ENCODE measurements around the gene AGBL1.
"Not testable (repeated sequence)": the region's sequence is repeated elsewhere in the genome, so short reads cannot be mapped to it uniquely, and the experiment has no call there.

Gene AGBL1

GRCh38 chr15:86849136-86849535, 769.5 kb downstream of the AGBL1 start:
- DNase-seq = no peak

GRCh38 chr15:86849558-86850285, 770.1 kb downstream of the AGBL1 start:
- no peak for DNase-seq

- no peak for DNase-seq
Measured at GRCh38 chr15:86850939-86851338, 771.3 kb downstream of the AGBL1 start.

- DNase-seq = no peak
Measured at GRCh38 chr15:86852741-86853140, 773.1 kb downstream of the AGBL1 start.

- DNase-seq = peak; percentile 56
Measured at GRCh38 chr15:86854176-86854575, 774.5 kb downstream of the AGBL1 start.

GRCh38 chr15:86855307-86856291, 775.9 kb downstream of the AGBL1 start:
- no peak for DNase-seq

- DNase-seq = no peak
Measured at GRCh38 chr15:86857701-86858100, 778.0 kb downstream of the AGBL1 start.

- DNase-seq = no peak
Measured at GRCh38 chr15:86863226-86863915, 783.7 kb downstream of the AGBL1 start.

- no peak for DNase-seq
Measured at GRCh38 chr15:86865920-86866319, 786.2 kb downstream of the AGBL1 start.

- DNase-seq = no peak
Measured at GRCh38 chr15:86870846-86871245, 791.2 kb downstream of the AGBL1 start.

- no peak for DNase-seq
Measured at GRCh38 chr15:86871964-86872363, 792.3 kb downstream of the AGBL1 start.

- no peak for DNase-seq
Measured at GRCh38 chr15:86872782-86873181, 793.1 kb downstream of the AGBL1 start.

- DNase-seq = no peak
Measured at GRCh38 chr15:86875067-86875466, 795.4 kb downstream of the AGBL1 start.

GRCh38 chr15:86876387-86876944, 796.8 kb downstream of the AGBL1 start:
- DNase-seq = no peak

GRCh38 chr15:86877171-86877631, 797.5 kb downstream of the AGBL1 start:
- DNase-seq = no peak

- not testable (repeated sequence) for DNase-seq
Measured at GRCh38 chr15:86878844-86879243, 799.2 kb downstream of the AGBL1 start.

- no peak for DNase-seq
Measured at GRCh38 chr15:86879250-86880229, 799.9 kb downstream of the AGBL1 start.

GRCh38 chr15:86885616-86886015, 805.9 kb downstream of the AGBL1 start:
- DNase-seq = no peak

- no peak for DNase-seq
Measured at GRCh38 chr15:86892774-86893449, 813.2 kb downstream of the AGBL1 start.

GRCh38 chr15:86894269-86894668, 814.6 kb downstream of the AGBL1 start:
- DNase-seq = no peak

All from NCI-H1694 (cell line).